HG03280 (cell line): Measurements from ENCODE around the gene ANKRD36B.
"Not testable (repeated sequence)": the region's sequence is repeated elsewhere in the genome, so short reads cannot be mapped to it uniquely, and the experiment has no call there.

Source experiments
- ATAC-seq: cut with Tn5 transposase; IDR thresholded peaks from one replicate; pipeline ENCODE4 v1.9.1; 2021; ENCODE audit warnings: mild to moderate bottlenecking, moderate library complexity; ENCODE audit not compliant: unreplicated experiment

Gene ANKRD36B

GRCh38 chr2:97550498-97550897 is 39.2 kb downstream of the ANKRD36B start:
- ATAC-seq: not testable (repeated sequence)

GRCh38 chr2:97549058-97549457 is 40.6 kb downstream of the ANKRD36B start:
- not testable (repeated sequence) for ATAC-seq

- not testable (repeated sequence) for ATAC-seq
Measured at GRCh38 chr2:97548536-97548935, 41.1 kb downstream of the ANKRD36B start.

GRCh38 chr2:97546711-97547110 is 43.0 kb downstream of the ANKRD36B start:
- no peak for ATAC-seq

- not testable (repeated sequence) for ATAC-seq
Measured at GRCh38 chr2:97544911-97545310, 44.8 kb downstream of the ANKRD36B start.

GRCh38 chr2:97525904-97526303 is 63.8 kb downstream of the ANKRD36B start:
- ATAC-seq: not testable (repeated sequence)

- not testable (repeated sequence) for ATAC-seq
Measured at GRCh38 chr2:97523816-97524215, 65.9 kb downstream of the ANKRD36B start.

GRCh38 chr2:97522916-97523555 is 66.6 kb downstream of the ANKRD36B start:
- not testable (repeated sequence) for ATAC-seq

- not testable (repeated sequence) for ATAC-seq
Measured at GRCh38 chr2:97495651-97496050, 94.0 kb downstream of the ANKRD36B start.

GRCh38 chr2:97490141-97490540 is 99.5 kb downstream of the ANKRD36B start:
- ATAC-seq: not testable (repeated sequence)
